HG03066 (cell line): Measurements from ENCODE around the gene CBX7.
A peak's percentile ranks its signal among the peaks of the same experiment; 100 is the strongest.

ENCODE experiments used
- ATAC-seq: cut with Tn5 transposase; IDR thresholded peaks from one replicate; pipeline ENCODE4 v1.9.1; 2021; ENCODE audit warnings: low read depth; ENCODE audit not compliant: unreplicated experiment

CBX7 gene

DNA sequence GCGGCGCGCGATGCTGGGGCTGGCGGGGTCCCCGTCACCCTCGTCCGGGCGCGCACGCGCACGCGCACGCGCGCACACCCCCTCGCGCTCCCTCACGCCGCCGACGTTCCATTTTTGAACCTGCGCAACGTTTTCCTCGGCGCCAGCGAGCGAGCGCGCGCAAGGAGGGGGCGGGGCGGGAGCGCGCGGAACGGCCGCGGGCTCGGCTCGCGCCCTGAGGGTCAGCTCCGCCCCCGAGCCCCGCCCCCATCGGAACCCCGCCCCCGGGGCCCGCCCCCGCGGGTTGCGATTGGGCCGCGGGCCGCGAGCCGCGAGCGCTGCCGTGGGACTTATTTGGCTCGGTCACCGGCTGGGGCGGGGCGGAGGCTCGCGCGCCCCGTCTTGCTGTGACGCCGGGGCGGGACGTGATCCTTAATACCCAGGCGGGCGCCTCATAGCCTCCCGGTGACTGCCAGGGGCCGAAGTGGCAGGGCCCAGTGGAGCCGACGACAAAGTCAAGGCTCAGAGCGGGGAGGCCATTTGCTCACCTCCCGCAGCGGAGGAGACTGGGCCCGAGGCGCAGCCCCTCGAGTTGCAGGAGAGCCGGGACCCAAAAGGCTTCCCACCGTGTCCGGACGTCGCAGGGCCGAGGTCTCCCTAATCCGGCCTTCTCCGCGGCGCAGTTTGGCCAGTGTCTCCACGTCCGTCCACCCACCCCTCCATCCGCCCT, at the start of gene CBX7:
Gene CBX7 (minus strand): TSS at position 170 of the 709 bp plus-strand sequence. CDS start 236 bp downstream, outside the sequence.
- peak; percentile 80 for ATAC-seq

DNA sequence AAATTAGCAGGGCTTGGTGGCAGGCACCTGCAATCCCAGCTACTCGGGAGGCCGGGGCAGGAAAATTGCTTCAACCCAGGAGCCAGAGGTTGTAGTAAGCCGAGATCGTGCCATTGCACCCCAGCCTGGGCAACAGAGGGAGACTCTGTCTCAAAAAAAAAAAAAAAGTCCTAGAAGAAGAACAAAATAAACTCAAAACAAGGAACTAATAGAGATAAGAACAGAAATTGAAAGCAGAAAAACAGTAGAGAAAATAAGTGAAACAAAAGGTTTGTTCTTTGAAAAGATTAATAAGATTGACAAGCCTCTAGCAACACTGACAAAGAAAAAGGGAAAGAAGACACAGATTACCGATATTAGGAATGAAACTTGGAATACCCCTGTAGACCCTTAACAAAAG, 45.1 kb upstream of the CBX7 start:
- ATAC-seq: no peak

DNA sequence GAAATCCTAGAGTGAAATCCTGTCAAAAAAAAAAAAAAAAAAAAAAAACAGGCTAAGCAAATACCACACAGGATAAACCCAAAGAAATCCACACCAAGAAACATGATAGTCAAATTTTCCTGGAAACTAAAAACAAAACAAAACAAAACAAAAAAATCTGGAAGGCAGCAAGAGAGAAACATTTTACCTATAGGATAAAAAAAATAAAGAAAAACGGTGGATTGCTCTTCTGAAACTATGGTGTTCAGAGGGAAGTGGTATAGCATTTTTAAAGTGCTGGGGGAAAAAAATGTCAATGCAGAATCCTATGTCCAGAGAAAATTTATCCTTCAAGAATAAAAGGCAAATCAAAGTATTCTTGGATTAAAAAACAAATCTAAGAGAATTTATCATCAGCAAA, 41.6 kb upstream of the CBX7 start:
- ATAC-seq: no peak

DNA sequence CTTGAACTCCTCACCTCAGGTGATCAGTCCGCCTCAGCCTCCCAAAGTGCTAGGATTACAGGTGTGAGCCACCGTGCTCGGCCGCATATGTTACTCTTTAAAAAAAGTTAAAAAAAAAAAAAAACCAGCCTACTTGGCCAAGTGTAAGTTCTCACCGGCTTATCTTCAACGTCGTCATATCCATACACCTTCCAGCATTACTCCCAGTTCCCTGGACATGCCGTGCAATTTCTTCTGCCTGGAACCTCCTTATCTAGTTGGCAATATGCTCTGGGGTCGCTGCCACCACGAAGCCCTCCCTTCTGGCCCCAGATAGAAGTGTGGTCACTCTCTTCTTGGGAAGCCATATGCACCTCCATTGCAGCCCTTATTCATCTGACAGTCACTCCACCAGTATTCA, 36.3 kb upstream of the CBX7 start:
- no peak for ATAC-seq

DNA sequence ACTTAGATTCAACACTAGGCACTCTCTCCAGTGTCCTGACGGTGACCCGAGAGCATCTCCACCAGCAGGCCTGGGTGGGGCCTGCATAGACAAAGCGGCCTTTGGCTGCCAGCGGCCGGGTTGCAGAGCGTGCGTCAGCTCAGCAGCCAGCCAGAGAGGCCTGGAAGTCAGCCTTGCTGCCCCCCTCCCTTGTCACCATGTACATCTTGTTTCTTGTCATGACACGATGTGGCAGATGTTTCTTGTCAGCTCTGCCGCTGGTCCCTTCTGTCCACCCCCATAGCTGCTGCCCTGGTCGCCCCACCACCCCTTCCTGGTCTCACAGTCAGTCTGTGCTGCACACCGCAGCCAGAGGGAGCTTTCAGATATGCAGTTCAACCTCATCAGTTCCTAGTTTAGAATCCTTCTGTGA, 33.1 kb upstream of the CBX7 start:
- ATAC-seq: no peak

DNA sequence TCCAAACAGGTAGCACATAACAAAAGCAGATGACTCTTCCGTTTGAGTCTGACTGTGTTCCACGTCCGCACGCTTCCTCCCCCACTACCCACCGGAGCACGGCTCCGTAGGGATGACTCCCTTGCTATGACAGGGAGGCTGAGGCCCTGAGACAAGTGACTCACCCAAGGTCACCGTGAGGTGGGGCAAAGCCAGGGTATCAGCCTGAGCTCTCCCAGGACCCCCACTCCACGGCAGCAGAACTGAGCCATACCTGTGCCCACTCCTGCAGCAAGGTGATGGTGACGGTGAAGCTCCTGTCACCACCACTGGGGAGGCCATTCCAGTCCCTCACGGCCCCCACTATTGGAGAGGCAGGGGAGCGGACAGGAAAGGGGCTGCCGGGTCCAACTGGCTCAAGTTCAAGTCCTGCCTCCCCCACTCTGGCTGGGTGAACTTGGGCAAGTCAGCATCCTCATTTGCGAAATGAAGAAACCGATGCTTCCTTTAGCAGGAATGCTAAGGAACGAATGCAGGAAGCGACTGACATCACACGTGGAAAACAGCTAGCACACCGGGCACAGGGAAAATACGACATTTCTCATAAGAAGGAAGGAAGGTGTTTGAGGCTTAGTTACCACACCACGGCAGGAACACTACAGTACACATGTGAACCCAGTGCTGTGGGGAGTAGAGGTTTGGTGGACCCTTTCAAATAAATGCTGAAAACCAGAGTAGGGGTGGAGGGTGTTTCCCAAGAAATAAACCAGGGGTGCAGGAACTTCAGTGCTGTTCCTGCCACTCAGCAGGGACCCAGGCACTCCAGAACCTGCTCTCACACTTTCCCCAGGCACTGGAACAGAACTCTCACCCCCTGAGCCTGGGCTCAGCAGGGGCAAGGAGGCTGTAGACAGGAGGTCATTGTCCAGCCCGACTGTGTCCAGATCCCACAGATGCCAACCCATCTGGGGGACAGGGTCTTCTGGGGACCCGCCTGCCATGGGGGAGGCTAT, 32.4 kb upstream of the CBX7 start:
- ATAC-seq: no peak

DNA sequence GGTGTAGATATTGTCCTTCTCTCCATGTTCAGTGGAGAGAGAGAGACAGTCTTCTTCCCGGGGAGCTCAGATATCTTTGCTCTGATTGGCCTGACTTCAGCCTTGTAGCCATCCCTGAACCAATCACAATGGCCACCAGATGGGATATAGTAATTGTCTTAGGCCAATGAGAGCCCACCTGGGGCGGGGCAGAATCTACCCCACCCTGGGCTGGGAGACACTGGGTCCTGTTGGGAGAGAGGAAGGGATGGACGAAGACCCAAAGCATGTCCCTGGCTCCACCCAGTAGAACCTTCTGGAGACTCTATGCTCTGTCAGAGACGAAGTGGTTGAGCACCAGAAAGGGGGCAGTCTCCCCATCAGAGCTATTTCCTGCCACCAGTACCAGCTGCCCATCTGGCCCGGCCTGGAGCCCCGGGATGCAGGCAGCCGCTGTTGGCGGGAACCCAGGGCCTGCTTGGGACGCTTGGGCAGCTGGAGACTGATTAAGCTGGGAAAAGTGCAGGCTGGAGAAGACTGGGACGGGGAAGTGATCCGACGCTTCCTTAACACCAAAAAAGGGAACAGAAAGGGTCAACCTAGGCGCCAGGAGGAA, 31.6 kb upstream of the CBX7 start:
- ATAC-seq: no peak

DNA sequence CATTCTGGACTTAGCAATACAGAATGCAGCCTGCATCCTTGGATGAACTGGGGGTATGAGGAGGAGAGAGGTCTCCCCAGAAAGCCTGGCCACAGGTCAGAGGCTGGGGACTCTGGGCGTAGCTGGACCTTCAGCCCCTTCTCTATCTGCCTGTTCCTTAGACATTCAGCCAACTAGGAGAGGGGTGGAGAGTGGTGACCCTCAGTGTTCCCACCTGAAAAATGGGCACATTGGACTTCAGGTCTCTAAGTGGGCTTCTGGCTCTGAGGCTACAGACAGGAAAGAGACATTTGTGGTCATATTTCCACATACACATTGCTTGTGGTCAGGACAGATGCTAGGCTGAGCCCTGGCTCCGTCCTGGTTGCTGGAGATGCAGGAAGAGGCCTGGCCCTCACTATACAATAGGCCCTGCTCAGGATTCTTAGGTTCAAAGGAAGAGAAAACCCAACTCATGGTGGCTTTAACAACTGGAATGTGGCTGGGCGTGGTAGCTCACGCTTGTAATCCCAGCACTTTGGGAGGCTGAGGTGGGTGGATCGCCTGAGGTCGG, 30.1 kb upstream of the CBX7 start:
- no peak for ATAC-seq

DNA sequence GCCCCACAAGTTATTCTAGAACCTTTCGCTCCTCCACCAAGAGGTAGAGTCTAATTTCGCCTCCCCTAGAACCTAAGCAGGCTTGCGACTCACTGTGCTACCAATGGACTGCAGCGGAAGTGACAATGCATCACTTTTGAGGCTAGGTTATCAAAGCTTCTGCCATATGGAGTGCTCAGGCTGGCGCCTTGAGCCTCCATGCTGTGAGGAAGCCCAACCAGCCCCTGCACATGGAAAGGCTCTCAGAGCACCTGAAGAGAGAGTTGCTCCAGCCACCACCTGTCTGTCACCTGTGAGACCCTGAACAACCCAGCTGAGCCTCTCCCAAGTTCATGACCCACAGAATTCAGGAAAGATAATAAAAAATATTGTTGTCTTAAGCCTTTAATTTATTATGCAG, 29.3 kb upstream of the CBX7 start:
- no peak for ATAC-seq

DNA sequence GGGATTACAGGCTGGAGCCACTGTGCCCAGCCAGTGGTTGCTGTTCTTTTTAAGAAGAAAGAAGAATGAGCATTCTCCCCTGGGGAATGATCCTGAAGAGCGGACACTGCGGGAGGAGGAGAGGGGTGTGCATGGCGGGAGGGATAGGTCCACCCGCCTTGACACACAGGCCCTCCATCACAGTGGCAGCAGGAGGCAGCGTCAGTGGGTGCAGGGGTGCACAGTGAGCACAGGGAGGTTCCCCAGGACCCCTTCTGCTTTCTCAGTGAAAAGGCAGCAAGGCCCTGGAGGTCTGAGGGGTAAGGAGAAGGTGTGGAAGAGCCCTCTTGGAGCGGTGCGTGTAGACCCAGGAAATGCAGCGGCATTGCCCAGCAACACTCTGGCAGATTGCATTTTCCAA, 28.9 kb upstream of the CBX7 start:
- no peak for ATAC-seq

DNA sequence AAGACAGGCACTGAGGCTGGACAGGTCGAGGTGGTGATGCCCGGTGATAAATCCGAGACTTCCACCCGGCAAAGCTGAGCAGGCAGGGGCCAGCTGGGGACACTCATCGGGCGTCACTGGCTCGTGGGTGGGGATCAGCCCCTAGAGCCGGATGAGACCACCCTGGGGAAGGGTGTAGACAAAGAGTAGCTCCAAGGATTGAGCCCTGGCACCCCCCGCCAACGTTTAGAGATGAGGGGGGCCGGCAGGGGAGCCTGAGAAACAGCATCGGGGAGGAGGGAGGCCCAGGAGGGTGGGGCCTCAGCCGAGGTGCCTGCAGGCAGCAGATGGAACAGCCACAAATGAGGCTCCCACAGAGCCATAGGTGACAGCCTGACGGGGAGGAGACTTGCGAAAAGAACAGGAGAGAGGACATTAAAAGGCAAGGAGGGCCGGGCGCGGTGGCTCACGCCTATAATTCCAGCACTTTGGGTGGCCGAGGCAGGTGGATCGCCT, 27.4 kb upstream of the CBX7 start:
- no peak for ATAC-seq

DNA sequence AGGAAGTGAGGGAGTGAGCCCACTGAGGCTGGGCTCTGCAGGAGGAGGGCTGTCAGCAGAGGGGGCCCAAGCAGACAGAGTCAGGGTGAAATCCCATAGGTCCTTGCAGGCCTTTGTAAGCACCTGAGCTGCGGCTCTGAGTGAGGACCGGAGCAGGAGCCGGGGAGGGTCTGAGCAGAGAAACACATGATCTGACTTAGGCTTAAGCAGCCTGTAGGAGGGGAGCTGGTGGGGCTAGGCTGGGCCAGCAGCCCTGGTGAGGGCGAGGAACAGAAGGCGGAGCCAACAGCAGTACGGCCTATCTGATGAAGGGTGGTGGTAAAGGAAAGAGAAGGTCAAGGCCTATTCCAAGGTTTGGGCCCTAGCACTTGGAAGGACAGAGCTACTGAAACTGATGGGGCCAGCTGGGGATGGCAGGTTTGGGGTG, 26.9 kb upstream of the CBX7 start:
- ATAC-seq: no peak

DNA sequence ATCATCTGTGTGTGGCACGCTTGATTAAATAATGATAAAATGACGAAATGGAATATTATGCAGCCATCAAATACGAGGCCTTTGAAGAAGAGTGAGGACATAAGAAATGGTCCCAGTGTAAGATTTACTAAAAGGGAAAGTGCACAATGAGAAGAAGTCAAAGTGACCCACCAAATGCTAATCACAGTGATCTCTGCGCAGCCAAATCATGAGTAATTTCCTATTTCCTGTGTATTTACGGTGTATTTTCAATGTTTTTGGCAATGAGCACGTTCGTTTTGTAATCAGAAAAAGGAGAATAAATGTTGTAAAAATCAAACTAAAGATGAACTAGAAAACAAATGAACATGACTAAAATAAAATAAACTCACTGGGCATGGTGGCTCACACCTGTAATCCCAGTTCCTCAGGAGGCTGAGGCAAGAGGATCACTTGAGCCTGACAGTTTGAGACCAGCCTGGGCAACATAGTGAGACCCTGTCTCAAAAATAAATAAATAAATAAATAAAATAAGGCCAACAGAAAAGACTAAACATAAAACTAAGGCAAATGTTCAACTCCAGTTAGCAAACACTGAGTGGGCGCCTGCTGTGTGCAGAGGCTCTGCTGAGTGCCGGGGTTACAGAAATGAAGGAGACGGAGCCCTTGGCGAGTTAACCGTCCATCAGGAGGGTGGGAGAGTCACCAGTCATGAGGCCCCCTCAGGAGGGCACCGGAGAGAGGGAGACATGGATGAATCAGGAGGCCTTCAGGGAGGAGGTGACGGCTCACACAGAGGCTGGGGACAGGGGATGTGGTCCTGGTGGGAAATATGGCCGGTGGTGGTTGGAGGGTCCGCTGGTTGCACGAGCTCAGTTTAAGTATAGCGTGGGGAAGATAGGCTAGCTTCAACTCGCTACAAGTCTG, 26.0 kb upstream of the CBX7 start:
- no peak for ATAC-seq

DNA sequence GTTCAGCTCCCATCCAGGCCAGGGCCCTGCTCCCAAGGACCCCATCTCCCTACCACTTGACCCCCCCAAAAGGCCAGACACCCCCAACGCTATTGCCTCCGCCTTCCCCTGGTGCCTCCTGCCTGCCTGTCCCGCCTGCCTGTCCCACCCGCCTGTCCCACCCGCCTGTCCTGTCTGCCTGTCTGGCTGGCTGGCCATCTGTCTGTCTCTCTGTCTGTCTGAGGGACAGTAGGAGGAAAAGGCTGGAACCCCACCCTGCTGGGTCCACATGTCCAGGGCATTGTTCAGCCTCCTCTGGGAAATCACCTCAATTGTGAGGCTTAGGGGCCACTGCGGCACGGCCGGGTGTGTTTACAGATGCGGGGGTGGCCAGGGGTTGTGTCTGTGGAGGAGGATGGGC, 25.3 kb upstream of the CBX7 start:
- no peak for ATAC-seq

DNA sequence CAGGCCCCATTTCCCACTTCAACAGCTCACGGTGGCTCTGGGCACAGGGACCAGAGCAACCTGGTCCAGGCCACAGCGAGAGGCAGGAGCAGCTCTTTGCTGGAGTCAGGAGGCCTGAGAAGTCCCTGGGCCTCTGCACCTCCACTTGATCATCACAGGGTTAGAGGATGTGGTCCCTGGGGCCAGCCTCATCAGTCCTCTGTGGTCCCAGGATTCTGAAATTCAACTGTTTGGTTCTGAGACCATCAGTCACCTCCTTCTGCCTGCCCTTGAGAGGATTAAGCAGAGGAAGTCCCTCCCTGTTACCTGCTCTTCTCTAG, 24.9 kb upstream of the CBX7 start:
- no peak for ATAC-seq

DNA sequence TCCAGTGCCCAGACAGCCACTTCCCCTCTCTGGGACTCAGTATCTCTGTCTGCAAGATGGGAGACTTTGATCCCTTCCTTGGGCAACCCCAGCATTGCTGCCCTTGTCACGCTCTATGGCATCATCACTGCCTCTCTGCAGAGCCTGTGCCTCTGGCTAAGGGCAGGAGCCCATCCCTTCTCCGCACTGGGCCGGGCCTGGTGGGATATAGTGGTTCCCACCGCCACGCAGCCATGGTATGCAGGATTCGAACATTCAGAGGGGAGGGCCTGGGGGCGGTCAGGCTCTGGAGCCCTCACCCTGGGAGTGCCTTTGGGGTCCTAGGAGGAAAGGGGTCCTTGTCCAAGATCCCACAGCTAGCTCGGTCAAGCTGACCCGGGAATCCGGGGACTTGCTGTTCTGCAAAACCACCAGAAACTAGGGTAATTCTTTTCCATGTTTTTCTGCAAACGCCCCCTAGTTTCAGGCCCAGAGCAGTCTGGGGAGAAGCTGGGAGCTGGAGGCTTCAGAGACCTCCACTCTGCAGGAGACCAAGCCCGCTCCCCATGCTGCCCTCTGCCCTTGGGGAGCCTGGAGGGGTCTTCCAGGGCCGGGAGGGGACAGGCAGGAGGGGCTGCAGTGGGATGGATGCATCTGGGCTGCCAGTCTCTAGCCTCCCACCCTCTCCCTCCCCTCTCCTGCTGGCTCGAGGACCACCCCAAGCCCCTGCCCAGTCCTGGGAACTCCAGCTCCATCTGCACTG, 24.4 kb upstream of the CBX7 start:
- ATAC-seq: no peak

DNA sequence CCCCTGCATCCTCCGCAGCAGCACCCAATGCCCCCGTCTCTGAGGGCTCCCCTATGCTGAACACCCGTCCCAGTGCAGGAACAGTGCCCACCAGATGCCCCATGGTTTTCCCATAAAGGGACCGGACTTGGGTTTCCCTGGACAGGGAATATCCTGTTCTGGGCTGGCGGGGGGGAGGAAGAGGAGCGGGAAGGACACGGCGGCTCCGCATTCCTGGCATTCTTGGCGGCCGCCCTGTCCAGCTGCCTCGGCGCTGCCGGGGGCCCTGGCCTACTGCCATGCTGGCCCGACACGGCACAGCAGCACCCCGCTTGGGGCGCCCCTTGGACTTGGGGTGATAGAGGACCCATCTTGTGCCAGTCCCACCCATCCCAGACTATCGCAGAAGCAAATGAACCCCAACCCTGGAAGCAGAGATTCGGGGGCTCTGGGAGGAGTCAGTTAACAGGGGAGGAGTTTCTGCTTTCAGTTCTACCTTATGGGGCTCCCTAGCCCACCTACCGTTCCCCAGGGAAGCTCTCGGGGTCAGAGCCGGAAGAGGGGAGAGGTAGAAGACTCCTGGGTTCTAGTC, 23.7 kb upstream of the CBX7 start:
- ATAC-seq: no peak

DNA sequence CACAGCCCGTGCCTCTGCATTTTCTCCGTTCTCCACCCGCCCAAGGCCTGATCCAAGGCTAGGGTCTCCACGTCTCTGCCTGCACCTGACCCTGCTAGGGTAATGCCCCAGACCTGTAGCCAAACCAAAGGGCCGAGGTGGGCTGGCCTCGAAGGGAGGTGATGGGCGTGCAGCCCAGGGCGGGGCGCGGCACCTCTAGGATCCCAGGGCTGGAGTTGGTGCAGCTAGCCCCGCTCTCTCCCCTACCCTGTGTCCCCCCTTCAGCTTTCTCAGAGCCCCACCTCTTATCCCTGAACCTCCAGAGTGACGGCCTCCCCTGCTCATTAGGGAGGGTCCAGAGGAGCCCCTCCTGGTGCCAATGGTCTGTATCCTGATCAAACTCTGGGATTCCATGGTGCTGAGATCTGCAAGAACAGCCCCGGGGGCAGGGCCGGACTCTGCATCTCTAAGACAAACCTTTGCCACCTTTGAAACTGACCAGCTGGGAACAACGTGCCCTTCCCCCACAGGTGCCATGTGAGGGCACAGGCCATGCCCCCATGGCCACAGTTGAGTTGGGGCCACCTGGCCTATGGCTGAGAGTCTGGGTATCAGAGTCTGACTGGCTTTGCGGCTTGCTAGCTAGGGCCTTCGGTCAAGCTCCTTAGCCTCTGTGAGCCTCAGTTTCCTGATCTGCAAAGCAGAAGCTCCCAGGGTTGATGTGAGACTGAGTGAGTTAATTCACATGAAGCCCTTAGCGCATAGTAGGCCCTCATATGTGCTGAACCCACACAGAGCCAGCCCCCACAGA, 23.1 kb upstream of the CBX7 start:
- ATAC-seq: no peak
